Measurements from ENCODE around the gene IQSEC1.

Gene IQSEC1

GRCh38 chr3:12935023-12935860, 138.0 kb downstream of the IQSEC1 start:
- no peak for DNase-seq (ENCODE audit: low read depth in 2 of 2)

- no peak for DNase-seq (ENCODE audit: low read depth in 2 of 2)
Measured at GRCh38 chr3:12934431-12934830, 138.8 kb downstream of the IQSEC1 start.

GRCh38 chr3:12933901-12934300, 139.3 kb downstream of the IQSEC1 start:
- no peak for DNase-seq (ENCODE audit: low read depth in 2 of 2)

- DNase-seq (ENCODE audit: low read depth in 2 of 2), result no peak
Measured at GRCh38 chr3:12932754-12933153, 140.5 kb downstream of the IQSEC1 start.

GRCh38 chr3:12932347-12932746, 140.9 kb downstream of the IQSEC1 start:
- DNase-seq (ENCODE audit: low read depth in 2 of 2), result no peak

GRCh38 chr3:12931273-12931905, 141.8 kb downstream of the IQSEC1 start:
- no peak for DNase-seq (ENCODE audit: low read depth in 2 of 2)

GRCh38 chr3:12929801-12930200, 143.4 kb downstream of the IQSEC1 start:
- no peak for DNase-seq (ENCODE audit: low read depth in 2 of 2)

GRCh38 chr3:12926660-12927059, 146.6 kb downstream of the IQSEC1 start:
- no peak for DNase-seq (ENCODE audit: low read depth in 2 of 2)

- DNase-seq (ENCODE audit: low read depth in 2 of 2), result no peak
Measured at GRCh38 chr3:12925648-12926047, 147.6 kb downstream of the IQSEC1 start.

- no peak for DNase-seq (ENCODE audit: low read depth in 2 of 2)
Measured at GRCh38 chr3:12924437-12924836, 148.8 kb downstream of the IQSEC1 start.

GRCh38 chr3:12922881-12923431, 150.3 kb downstream of the IQSEC1 start:
- DNase-seq (ENCODE audit: low read depth in 2 of 2), result no peak

- DNase-seq (ENCODE audit: low read depth in 2 of 2), result no peak
Measured at GRCh38 chr3:12922306-12922705, 150.9 kb downstream of the IQSEC1 start.

- DNase-seq (ENCODE audit: low read depth in 2 of 2), result no peak
Measured at GRCh38 chr3:12921736-12922135, 151.5 kb downstream of the IQSEC1 start.

GRCh38 chr3:12920967-12921366, 152.3 kb downstream of the IQSEC1 start:
- no peak for DNase-seq (ENCODE audit: low read depth in 2 of 2)

GRCh38 chr3:12919205-12919604, 154.0 kb downstream of the IQSEC1 start:
- no peak for DNase-seq (ENCODE audit: low read depth in 2 of 2)

- no peak for DNase-seq (ENCODE audit: low read depth in 2 of 2)
Measured at GRCh38 chr3:12918231-12918630, 155.0 kb downstream of the IQSEC1 start.

- no peak for DNase-seq (ENCODE audit: low read depth in 2 of 2)
Measured at GRCh38 chr3:12916159-12916558, 157.1 kb downstream of the IQSEC1 start.

GRCh38 chr3:12914088-12914487, 159.1 kb downstream of the IQSEC1 start:
- DNase-seq (ENCODE audit: low read depth in 2 of 2), result no peak

- no peak for DNase-seq (ENCODE audit: low read depth in 2 of 2)
Measured at GRCh38 chr3:12911881-12912415, 161.3 kb downstream of the IQSEC1 start.

- DNase-seq (ENCODE audit: low read depth in 2 of 2), result no peak
Measured at GRCh38 chr3:12910356-12911099, 162.7 kb downstream of the IQSEC1 start.

- DNase-seq (ENCODE audit: low read depth in 2 of 2), result no peak
Measured at GRCh38 chr3:12909710-12910109, 163.5 kb downstream of the IQSEC1 start.

- no peak for DNase-seq (ENCODE audit: low read depth in 2 of 2)
Measured at GRCh38 chr3:12908859-12909258, 164.4 kb downstream of the IQSEC1 start.

Data from fibroblast of skin of left quadriceps (primary cell).